ENCODE results near the gene OSBPL8.

The OSBPL8 gene

GRCh38 chr12:76539727-76540126 is 19.8 kb downstream of the OSBPL8 start:
- TF ChIP-seq, protein P1, sequence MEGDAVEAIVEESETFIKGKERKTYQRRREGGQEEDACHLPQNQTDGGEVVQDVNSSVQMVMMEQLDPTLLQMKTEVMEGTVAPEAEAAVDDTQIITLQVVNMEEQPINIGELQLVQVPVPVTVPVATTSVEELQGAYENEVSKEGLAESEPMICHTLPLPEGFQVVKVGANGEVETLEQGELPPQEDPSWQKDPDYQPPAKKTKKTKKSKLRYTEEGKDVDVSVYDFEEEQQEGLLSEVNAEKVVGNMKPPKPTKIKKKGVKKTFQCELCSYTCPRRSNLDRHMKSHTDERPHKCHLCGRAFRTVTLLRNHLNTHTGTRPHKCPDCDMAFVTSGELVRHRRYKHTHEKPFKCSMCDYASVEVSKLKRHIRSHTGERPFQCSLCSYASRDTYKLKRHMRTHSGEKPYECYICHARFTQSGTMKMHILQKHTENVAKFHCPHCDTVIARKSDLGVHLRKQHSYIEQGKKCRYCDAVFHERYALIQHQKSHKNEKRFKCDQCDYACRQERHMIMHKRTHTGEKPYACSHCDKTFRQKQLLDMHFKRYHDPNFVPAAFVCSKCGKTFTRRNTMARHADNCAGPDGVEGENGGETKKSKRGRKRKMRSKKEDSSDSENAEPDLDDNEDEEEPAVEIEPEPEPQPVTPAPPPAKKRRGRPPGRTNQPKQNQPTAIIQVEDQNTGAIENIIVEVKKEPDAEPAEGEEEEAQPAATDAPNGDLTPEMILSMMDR (conservative IDR thresholded peaks at IDR 0.05), result no peak
- no peak overlapping the region for H3K27ac ChIP-seq

- TF ChIP-seq, protein P1 (conservative IDR thresholded peaks at IDR 0.05), result no peak
- H3K27ac ChIP-seq, result no peak overlapping the region
These were observed 21.6 kb downstream of the OSBPL8 start for GRCh38 chr12:76537923-76538322.

DNA sequence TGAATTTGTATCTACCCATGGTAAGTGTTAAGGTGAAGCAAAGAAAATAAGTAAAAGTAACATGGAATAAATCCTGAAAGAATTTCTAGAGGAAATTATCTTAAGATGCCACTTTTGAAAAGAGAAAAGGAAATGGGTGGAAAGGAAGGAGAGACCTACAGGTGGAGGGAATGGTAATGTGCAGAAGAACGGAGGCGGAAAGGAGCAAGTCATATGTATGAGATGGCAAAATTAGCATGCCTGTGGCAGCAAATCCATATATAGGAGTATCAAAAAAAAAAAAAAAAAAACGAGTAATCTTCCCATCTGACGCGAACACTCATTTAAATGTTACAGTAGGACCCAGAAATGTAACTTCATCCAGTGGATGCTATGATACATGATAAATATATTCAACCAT is 23.0 kb downstream of the OSBPL8 start:
- H3K27ac ChIP-seq, result no peak overlapping the region
- TF ChIP-seq, protein P1 (conservative IDR thresholded peaks at IDR 0.05), result no peak

DNA sequence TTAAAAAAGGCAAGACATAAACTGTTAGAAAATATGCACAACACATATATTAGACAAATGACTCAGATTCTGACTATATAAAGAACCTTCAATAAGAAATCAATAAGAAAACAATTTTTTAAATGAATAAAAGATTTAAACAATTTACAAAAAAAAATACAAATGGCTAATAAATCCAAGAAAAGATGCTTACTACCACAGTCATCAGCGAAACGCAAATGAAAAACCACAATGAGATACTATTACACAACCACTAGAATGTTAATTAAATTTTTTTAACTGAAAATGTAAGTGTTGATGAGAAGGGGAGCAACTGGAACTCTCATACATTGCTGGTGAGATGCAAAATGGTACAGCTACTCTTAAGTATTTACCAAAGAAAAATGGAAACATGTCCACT is 24.4 kb downstream of the OSBPL8 start:
- H3K27ac ChIP-seq, result no peak overlapping the region
- TF ChIP-seq, protein P1 (conservative IDR thresholded peaks at IDR 0.05), result no peak

DNA sequence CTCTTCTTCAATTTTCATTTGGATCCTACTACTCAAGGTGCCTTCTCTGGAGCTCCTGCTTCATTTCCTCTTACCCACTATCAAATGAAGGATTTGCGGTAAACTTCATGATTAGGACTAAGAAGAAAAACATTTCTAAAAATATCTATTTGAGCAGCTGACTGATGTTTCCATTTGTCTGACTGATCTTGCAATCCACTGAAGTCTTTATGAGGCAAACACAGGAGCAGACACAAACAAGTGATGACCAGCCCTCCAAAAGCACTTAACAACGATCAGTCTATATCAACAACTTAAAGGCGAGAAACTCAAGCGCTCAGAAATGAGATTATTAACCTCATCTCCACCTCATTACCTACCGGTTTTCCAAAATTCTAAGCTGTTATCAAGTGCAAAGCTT is 26.2 kb downstream of the OSBPL8 start:
- no peak overlapping the region for H3K27ac ChIP-seq
- TF ChIP-seq, protein P1 (conservative IDR thresholded peaks at IDR 0.05), result no peak

GRCh38 chr12:76532520-76532919 is 27.1 kb downstream of the OSBPL8 start:
- no peak overlapping the region for H3K27ac ChIP-seq
- TF ChIP-seq, protein P1 (conservative IDR thresholded peaks at IDR 0.05), result no peak

DNA sequence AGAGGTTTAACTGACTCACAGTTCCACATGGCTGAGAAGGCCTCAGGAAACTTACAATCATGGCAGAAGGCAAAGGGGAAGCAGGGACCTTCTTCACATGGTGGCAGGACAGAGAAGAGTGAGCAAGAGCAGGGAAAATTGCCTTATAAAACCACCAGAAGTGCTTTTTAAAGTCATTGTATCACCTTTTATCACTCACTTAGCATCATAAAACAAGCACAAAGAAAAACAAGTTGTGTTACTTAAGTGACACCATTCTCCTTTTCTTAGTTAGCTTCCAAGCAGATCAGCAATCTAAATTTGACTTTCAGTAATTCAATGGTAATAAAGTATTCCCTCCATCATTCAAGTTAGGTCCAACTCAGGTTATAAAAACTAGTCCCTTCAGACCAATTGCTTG is 28.5 kb downstream of the OSBPL8 start:
- H3K27ac ChIP-seq, result no peak overlapping the region
- TF ChIP-seq, protein P1 (conservative IDR thresholded peaks at IDR 0.05), result no peak

DNA sequence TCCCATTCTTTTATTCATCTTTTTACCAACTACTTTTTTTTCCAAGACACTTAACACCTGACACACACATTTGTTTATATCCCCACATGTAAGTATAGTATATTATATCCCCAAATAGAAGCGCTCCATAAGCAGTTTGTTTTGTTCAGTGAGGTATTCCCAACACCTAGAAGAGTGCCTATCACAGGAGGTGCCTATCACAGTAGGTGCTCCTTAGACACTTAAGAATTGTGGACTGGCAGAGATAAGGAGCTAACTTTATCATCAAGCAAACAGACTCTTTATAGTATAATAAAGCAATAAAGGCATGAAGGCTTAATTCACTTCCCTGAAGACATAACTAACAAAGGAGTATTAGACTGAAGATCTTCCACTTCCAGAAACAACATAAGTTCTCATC is 29.1 kb downstream of the OSBPL8 start:
- TF ChIP-seq, protein P1 (conservative IDR thresholded peaks at IDR 0.05), result no peak
- H3K27ac ChIP-seq, result no peak overlapping the region
